GM12878 (cell line): ENCODE measurements around the gene COG2.

Experiments
- CTCF ChIP-seq, 3 experiments: IDR thresholded peaks in 2 of 3; conservative IDR thresholded peaks in 1 of 3; 2 replicates each; pipeline ENCODE4 v1.5.1; 2011; ENCODE audit warnings: low read depth in 3 of 3, low read length in 3 of 3, mild to moderate bottlenecking in 3 of 3, control low read depth in 2 of 3, moderate library complexity in 2 of 3, inconsistent platforms in 1 of 3, mixed read lengths in 1 of 3; ENCODE audit not compliant: control insufficient read depth in 2 of 3, insufficient read depth in 1 of 3; ENCODE audit errors: extremely low read depth in 1 of 3
- FOXM1 ChIP-seq: IDR thresholded peaks from 2 replicates; pipeline ENCODE4 v1.6.1; 2012; ENCODE audit warnings: low read depth, mild to moderate bottlenecking, inconsistent platforms, low read length, moderate library complexity
- GABPA ChIP-seq: IDR thresholded peaks from 2 replicates; pipeline ENCODE4 v1.6.1; 2014; ENCODE audit warnings: antibody characterized with exemption, low read depth, mild to moderate bottlenecking, inconsistent platforms
- HDGF ChIP-seq: fragments of 450-650 bp; IDR thresholded peaks from 2 replicates; pipeline ENCODE4 v1.6.1; 2016; ENCODE audit warnings: antibody characterized with exemption
- NFYB ChIP-seq: IDR thresholded peaks from 2 replicates; pipeline ENCODE4 v1.6.1; 2011; ENCODE audit warnings: low read depth, mild to moderate bottlenecking, low read length, improper control_type of control experiment, moderate library complexity; ENCODE audit not compliant: insufficient read depth
- PML ChIP-seq: IDR thresholded peaks from 2 replicates; pipeline ENCODE4 v1.6.1; 2012; ENCODE audit warnings: low read length, inconsistent platforms
- POLR2A ChIP-seq: IDR thresholded peaks from 2 replicates; pipeline ENCODE4 v1.6.1; 2011; ENCODE audit warnings: low read depth, mild to moderate bottlenecking, low read length
- RAD51 ChIP-seq: fragments of 450-650 bp; IDR thresholded peaks from 2 replicates; pipeline ENCODE4 v1.6.1; 2016; ENCODE audit warnings: moderate library complexity, mild to moderate bottlenecking, inconsistent platforms
- USF2 ChIP-seq: IDR thresholded peaks from 2 replicates; pipeline ENCODE4 v1.6.1; 2011; ENCODE audit warnings: low read depth, low read length, improper control_type of control experiment, borderline replicate concordance
- TF ChIP-seq, protein P1 (sequence below): fragments of 450-650 bp; IDR thresholded peaks from 2 replicates; pipeline ENCODE4 v1.6.1; 2017; ENCODE audit warnings: mild to moderate bottlenecking, moderate library complexity
- TF ChIP-seq, protein P2 (sequence below): IDR thresholded peaks from 2 replicates; pipeline ENCODE4 v1.6.1; 2011; ENCODE audit warnings: low read depth, mild to moderate bottlenecking, low read length, moderate library complexity, borderline replicate concordance; ENCODE audit errors: extremely low read depth

DNA sequence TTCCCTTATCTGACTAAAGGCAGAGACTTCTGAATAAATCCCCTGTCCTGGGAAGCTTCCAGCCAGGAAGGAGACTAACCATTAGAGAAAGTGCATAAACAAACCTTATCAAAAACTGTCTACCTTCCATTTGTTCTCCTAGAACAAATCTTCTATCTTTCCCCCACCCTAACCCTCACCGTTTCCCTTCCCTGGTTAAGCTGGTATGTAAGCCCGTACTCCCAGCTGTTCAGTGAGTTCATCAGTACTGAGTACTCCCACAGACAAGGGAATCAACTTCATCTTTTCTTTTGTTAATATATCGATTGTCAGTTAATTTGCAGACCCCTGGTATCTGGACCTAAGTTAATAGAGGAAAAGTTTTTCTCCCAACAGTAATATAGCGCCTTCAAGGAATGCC is 20.1 kb upstream of the COG2 start:
- TF ChIP-seq GABPA: no peak
- TF ChIP-seq HDGF: no peak
- no peak for TF ChIP-seq CTCF (IDR thresholded peaks at IDR 0.05 in 2 of 3, conservative IDR thresholded peaks at IDR 0.05 in 1 of 3; ENCODE audit: control insufficient read depth in 2 of 3, extremely low read depth in 1 of 3, insufficient read depth in 1 of 3, low read depth in 3 of 3, low read length in 3 of 3)
- TF ChIP-seq FOXM1: no peak
- no peak for TF ChIP-seq PML
- TF ChIP-seq RAD51: no peak
- TF ChIP-seq NFYB: no peak
- no peak for TF ChIP-seq POLR2A
- TF ChIP-seq, protein P1, sequence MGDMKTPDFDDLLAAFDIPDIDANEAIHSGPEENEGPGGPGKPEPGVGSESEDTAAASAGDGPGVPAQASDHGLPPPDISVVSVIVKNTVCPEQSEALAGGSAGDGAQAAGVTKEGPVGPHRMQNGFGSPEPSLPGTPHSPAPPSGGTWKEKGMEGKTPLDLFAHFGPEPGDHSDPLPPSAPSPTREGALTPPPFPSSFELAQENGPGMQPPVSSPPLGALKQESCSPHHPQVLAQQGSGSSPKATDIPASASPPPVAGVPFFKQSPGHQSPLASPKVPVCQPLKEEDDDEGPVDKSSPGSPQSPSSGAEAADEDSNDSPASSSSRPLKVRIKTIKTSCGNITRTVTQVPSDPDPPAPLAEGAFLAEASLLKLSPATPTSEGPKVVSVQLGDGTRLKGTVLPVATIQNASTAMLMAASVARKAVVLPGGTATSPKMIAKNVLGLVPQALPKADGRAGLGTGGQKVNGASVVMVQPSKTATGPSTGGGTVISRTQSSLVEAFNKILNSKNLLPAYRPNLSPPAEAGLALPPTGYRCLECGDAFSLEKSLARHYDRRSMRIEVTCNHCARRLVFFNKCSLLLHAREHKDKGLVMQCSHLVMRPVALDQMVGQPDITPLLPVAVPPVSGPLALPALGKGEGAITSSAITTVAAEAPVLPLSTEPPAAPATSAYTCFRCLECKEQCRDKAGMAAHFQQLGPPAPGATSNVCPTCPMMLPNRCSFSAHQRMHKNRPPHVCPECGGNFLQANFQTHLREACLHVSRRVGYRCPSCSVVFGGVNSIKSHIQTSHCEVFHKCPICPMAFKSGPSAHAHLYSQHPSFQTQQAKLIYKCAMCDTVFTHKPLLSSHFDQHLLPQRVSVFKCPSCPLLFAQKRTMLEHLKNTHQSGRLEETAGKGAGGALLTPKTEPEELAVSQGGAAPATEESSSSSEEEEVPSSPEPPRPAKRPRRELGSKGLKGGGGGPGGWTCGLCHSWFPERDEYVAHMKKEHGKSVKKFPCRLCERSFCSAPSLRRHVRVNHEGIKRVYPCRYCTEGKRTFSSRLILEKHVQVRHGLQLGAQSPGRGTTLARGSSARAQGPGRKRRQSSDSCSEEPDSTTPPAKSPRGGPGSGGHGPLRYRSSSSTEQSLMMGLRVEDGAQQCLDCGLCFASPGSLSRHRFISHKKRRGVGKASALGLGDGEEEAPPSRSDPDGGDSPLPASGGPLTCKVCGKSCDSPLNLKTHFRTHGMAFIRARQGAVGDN: no peak
- no peak for TF ChIP-seq USF2
- TF ChIP-seq, protein P2, sequence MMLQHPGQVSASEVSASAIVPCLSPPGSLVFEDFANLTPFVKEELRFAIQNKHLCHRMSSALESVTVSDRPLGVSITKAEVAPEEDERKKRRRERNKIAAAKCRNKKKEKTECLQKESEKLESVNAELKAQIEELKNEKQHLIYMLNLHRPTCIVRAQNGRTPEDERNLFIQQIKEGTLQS: no peak
